Ovary (tissue), 10 donors: ENCODE data around the gene ADGRE2. TPM values are rescaled to one million over a fixed set of nuclear protein-coding genes. Genes with fewer than 3 reads are reported as not detected.
"Not testable (repeated sequence)": the region's sequence is repeated elsewhere in the genome, so short reads cannot be mapped to it uniquely, and the experiment has no call there.

Experiments used
- DNase-seq, 5 donors: peaks; one replicate each; pipeline ENCODE4 v3.0.0-alpha.2; 2019 to 2020
- H3K27ac ChIP-seq, 2 donors: fragments of 200-600 bp; one replicate each; pipeline versions ENCODE4 v1.5.1 to v1.8.0; 2019 to 2022
- H3K27me3 ChIP-seq: fragments of 200-600 bp; one replicate; pipeline ENCODE4 v1.8.0; 2022
- H3K36me3 ChIP-seq: fragments of 200-600 bp; sonication (generic); one replicate; pipeline ENCODE4 v1.5.1; 2019
- H3K4me1 ChIP-seq: one replicate; pipeline ENCODE4 v1.8.1; 2013; ENCODE audit warnings: mild to moderate bottlenecking, moderate library complexity; ENCODE audit not compliant: insufficient read depth
- H3K4me3 ChIP-seq: fragments of 200-600 bp; sonication (generic); one replicate; pipeline ENCODE4 v1.5.1; 2017
- H3K9me3 ChIP-seq, 2 donors: fragments of 200-600 bp in 1 of 2; sonication (generic) in 1 of 2; one replicate each; pipeline versions ENCODE4 v1.5.1 to v1.8.1; 2013 to 2019; ENCODE audit warnings: mild to moderate bottlenecking in 1 of 2, moderate library complexity in 1 of 2
- EP300 ChIP-seq: sonication (generic); formaldehyde crosslinking; IDR thresholded peaks from one replicate; pipeline ENCODE4 v1.6.1; 2017; ENCODE audit warnings: antibody characterized with exemption
- POLR2A ChIP-seq: fragments of 450-650 bp; IDR thresholded peaks from one replicate; pipeline ENCODE4 v1.6.1; 2017; ENCODE audit warnings: antibody characterized with exemption, mild to moderate bottlenecking, moderate library complexity
- WGBS, 3 donors: extraction: QIAGEN DNeasy Blood & Tissue Kit in 1 of 3; methylation state at CpG; one replicate each; pipeline versions ENCODE4 v1.1.5 to v1.1.7; 2013 to 2017; 5-methylcytosine and 5-hydroxymethylcytosine counted together
- intact Hi-C, 4 donors: fragments of 100-400 bp; cut with DNase I; formaldehyde crosslinking; loops; one replicate each; pipeline versions ENCODE4 v1.11.0 to v1.15.1; 2022 to 2023
- long read RNA-seq, 3 donors: library from polyadenylated mRNA in 2 of 3; unstranded in 2 of 3; transcript quantifications; one replicate each; pipeline ENCODE4 v2.0.0 and lab custom pipeline, GENCODE V29; 2021 to 2026
- polyA plus RNA-seq, 2 donors: library from polyadenylated mRNA; stranded (reverse); fragments of 200-250 nt in 1 of 2; fragments of 350-450 nt in 1 of 2; fragmentation: Illumina TruSeq in 1 of 2; extraction: RNeasy Lipid Tissue Mini Kit (QIAGEN cat#74804) in 1 of 2; gene quantifications; one replicate each; pipeline ENCODE4 v1.2.3, GENCODE V29; 2013 to 2014
- total RNA-seq, 7 donors: library from RNA; depleted of rRNA in 2 of 7; stranded (reverse); fragments of >200 nt in 2 of 7; fragmentation: NEBNext Ultra II Directional in 3 of 7; extraction: Animal tissue kit (Norgen Biotek cat#: 25700) in 3 of 7; gene quantifications; one replicate each; pipeline versions ENCODE4 v1.1.0 to v1.2.4, GENCODE V29; 2016 to 2023
- TF ChIP-seq, protein P1 (sequence below), 3 donors: fragments of 450-650 bp in 2 of 3; fragments of 200-600 bp in 1 of 3; IDR thresholded peaks; one replicate each; pipeline versions ENCODE4 v1.5.1 to v1.8.0; 2016 to 2022; ENCODE audit warnings: antibody characterized with exemption in 3 of 3, mild to moderate bottlenecking in 1 of 3
- donor health status: DM: no; HTN: no; CAD: no; lungs with moderate emphysema.
- donor health status: DM: no; HTN: no; CAD: no.
- donor health status: Bipolar disorder and iron deficiency.
- donor health status: DM: yes; HTN: yes; CAD: no.
- donor health status: DM: no; HTN: no; CAD: no.
- donor health status: DM: yes; HTN: yes; CAD: no.

The ADGRE2 gene
- total RNA-seq, result 1 to 10 TPM in 4 of 7 donors, under 1 TPM in 3; 0.45 to 4.2 (median 1.0) TPM
- 1 to 10 TPM in 1 of 2 donors, under 1 TPM in 1; 0.24 to 1.8 TPM for polyA plus RNA-seq
- long read RNA-seq, donor 1, result 0 reads
- long read RNA-seq, donor 2, result 0 reads
- long read RNA-seq, donor 3, partial matches to known transcripts, result 0 of 1 reads
- long read RNA-seq, donor 3, other reads (novel, unspliced or antisense), result 1 of 1 reads

GRCh38 chr19:14778110-14778845, at the start of gene ADGRE2:
ADGRE2 (minus strand) TSS chr19:14778560; CDS start chr19:14776756, 1,804 bp downstream.
- intact Hi-C loops, H3K27me3 ChIP-seq, H3K9me3 ChIP-seq, H3K27ac ChIP-seq, H3K4me1 ChIP-seq, DNase-seq, H3K4me3 ChIP-seq, H3K36me3 ChIP-seq: not testable (repeated sequence)
- 68 to 72% (median 72%) methylated on average over 12 of the region's 12 CpGs for WGBS, 3 donors

DNA sequence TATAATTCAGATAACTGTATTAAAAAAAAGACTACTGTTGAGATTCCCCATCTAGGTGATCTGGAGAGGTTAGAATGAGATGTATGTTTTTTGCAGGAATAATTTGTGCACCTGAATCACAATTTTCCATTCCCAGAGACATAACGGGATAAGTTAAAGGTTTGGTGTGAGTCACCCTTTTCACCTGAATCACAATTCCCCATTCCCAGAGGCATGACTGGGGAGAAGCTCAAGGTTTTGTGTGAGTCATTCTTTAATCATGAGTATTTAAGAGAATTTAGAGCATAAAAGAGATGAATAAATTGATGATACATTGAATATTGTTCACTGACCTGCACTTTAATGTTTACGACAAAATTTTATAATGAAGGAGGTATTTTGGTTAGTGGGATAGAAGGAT, 47.6 kb upstream of the ADGRE2 start:
- DNase-seq, result no peak
- Histone ChIP-seq H3K27me3 (no peaks in the 10 kb centered on the region), H3K4me3 (no peak overlapping the region), H3K9me3 (no peaks in the 10 kb centered on the region), H3K36me3 (no peaks in the 10 kb centered on the region), H3K27ac (no peak overlapping the region), H3K4me1 (no peaks in the 10 kb centered on the region)
- 87 to 97% (median 88%) methylated on average over 2 of the region's 2 CpGs for WGBS, 3 donors
- no peak for TF ChIP-seq POLR2A
- TF ChIP-seq, protein P1, sequence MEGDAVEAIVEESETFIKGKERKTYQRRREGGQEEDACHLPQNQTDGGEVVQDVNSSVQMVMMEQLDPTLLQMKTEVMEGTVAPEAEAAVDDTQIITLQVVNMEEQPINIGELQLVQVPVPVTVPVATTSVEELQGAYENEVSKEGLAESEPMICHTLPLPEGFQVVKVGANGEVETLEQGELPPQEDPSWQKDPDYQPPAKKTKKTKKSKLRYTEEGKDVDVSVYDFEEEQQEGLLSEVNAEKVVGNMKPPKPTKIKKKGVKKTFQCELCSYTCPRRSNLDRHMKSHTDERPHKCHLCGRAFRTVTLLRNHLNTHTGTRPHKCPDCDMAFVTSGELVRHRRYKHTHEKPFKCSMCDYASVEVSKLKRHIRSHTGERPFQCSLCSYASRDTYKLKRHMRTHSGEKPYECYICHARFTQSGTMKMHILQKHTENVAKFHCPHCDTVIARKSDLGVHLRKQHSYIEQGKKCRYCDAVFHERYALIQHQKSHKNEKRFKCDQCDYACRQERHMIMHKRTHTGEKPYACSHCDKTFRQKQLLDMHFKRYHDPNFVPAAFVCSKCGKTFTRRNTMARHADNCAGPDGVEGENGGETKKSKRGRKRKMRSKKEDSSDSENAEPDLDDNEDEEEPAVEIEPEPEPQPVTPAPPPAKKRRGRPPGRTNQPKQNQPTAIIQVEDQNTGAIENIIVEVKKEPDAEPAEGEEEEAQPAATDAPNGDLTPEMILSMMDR (IDR thresholded peaks at IDR 0.05), result no peak
- TF ChIP-seq EP300, result no peak
- intact Hi-C loops, result no loop called here

DNA sequence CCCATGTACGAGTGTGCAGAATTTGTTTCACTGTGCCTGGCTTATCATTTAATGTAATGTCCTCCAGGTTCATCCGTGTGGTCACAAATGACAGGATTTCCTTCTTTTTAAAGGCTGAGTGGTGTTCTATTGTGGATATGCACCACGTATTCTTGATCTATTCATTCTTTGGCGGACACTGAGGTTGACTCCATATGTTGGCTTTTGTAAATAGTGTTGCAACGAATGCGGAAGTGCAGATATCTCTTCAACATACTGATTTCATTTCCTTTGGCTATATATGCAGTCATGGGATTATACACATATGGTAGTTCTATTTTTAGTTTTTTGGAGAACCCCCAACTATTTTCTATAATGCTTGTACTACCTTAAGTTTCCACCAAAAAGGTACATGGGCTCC, 43.6 kb upstream of the ADGRE2 start:
- intact Hi-C loops, result no loop called here
- no peak overlapping the region for H3K27ac ChIP-seq

DNA sequence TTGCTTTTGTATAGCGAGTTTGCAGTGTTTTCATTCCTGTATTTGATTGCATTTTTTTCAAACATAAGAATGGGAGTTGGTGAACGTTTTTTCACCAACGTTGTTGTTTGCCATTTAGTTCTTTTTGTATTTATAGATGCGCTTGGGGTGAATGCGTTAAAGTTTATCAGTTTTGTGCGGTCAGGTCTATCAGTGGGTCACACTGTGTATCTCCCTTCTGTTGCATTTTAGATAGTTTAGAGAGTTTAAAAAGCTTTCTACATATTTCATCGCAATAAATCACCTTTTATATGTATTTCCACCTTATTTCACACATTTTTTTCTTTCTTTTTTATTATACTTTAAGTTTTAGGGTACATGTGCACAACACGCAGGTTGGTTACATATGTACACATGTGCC, 40.2 kb upstream of the ADGRE2 start:
- Histone ChIP-seq H3K9me3 (no peaks in the 10 kb centered on the region), H3K27ac (no peak overlapping the region), H3K4me1 (no peaks in the 10 kb centered on the region), H3K4me3 (no peak overlapping the region), H3K36me3 (no peaks in the 10 kb centered on the region), H3K27me3 (no peaks in the 10 kb centered on the region)
- intact Hi-C loops, result no loop called here
- TF ChIP-seq EP300 (no peak), POLR2A (no peak)
- TF ChIP-seq, protein P1 (IDR thresholded peaks at IDR 0.05), result no peak
- DNase-seq, result no peak
- WGBS, 3 donors, result 63 to 72% (median 69%) methylated on average over 8 of the region's 8 CpGs

More for the DNA sequence above, 43.6 kb upstream of the ADGRE2 start:
- no peaks in the 10 kb centered on the region for H3K9me3 ChIP-seq
- no peaks in the 10 kb centered on the region for H3K4me1 ChIP-seq
- no peak for DNase-seq
- TF ChIP-seq EP300, result no peak
- TF ChIP-seq POLR2A, result no peak
- TF ChIP-seq, protein P1 (IDR thresholded peaks at IDR 0.05), result no peak
- no peaks in the 10 kb centered on the region for H3K27me3 ChIP-seq
- no peaks in the 10 kb centered on the region for H3K36me3 ChIP-seq
- WGBS, 3 donors, result 61 to 67% (median 63%) methylated on average over 6 of the region's 6 CpGs
- H3K4me3 ChIP-seq, result no peak overlapping the region

- intact Hi-C loops, result no loop called here
- no peak overlapping the region for H3K27ac ChIP-seq
- DNase-seq, result no peak
Observed at GRCh38 chr19:14817052-14817451, 38.7 kb upstream of the ADGRE2 start.

More at GRCh38 chr19:14817052-14817451, 38.7 kb upstream of the ADGRE2 start:
- Histone ChIP-seq H3K9me3 (no peaks in the 10 kb centered on the region), H3K4me3 (no peak overlapping the region), H3K4me1 (no peaks in the 10 kb centered on the region), H3K36me3 (no peaks in the 10 kb centered on the region), H3K27me3 (no peaks in the 10 kb centered on the region)
- TF ChIP-seq EP300 (no peak), POLR2A (no peak)
- TF ChIP-seq, protein P1 (IDR thresholded peaks at IDR 0.05), result no peak
- WGBS, 3 donors, result 58 to 62% (median 59%) methylated on average over 3 of the region's 3 CpGs
